CMK (cell line): ENCODE measurements around the gene UBE2E1.

Experiments used
- DNase-seq: peaks from one replicate; pipeline ENCODE4 v3.0.0-alpha.2; 2010; ENCODE audit warnings: low read depth

Gene UBE2E1

GRCh38 chr3:23805633-23806533 is at the start of gene UBE2E1:
Gene UBE2E1, plus strand, starts transcription at chr3:23805955. Its CDS starts 1,315 bp downstream, at chr3:23807270.
- DNase-seq = no peak

GRCh38 chr3:23756206-23756840 is 49.4 kb upstream of the UBE2E1 start:
- no peak for DNase-seq

GRCh38 chr3:23758253-23758838 is 47.4 kb upstream of the UBE2E1 start:
- no peak for DNase-seq

GRCh38 chr3:23760325-23760724 is 45.4 kb upstream of the UBE2E1 start:
- no peak for DNase-seq

DNA sequence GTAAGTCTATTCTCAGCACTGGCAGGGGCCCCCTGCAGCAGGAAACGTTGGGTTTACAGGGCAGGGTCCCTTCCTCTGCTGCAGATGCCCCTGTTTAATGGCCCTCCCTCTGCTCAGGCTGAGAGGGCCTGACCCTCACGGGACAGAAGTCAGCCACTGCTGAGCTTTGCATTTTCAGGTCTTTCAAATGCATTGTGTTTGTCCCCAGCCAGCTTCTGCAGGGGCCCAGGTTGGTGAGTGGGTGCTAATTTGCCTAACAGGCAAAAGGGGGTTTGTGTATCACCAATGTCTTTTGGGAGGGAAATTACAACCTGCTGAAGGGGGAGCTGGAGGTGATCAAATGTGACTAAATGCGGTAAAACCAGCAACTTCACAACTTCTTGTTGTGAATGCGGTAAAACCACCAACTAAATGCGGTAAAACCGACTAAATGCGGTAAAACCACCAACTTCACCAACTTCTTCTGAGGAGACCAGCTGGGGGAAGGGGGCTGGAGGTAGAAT is 44.8 kb upstream of the UBE2E1 start:
- DNase-seq = no peak

DNA sequence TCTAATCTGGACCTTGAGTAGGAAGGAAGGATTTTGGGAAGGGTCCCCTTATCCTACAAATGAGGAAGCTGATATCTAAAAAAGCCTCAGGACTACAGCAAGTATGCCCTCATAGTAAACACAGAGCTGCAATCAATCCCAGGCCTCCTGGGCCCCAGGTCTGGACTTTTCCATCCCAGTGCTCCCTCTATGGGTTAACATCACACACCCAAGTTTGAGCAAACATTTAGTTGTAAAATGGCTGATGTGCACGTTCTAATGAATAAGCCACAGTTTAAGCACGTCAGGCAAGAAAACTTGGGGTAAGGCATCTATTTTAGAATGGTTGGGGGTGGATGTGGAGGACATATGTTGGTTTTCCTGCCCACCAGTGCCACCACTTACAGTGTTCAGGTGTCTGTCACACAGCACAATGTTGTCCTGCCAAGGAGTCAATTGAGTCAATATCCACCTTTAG is 44.3 kb upstream of the UBE2E1 start:
- DNase-seq = no peak

DNA sequence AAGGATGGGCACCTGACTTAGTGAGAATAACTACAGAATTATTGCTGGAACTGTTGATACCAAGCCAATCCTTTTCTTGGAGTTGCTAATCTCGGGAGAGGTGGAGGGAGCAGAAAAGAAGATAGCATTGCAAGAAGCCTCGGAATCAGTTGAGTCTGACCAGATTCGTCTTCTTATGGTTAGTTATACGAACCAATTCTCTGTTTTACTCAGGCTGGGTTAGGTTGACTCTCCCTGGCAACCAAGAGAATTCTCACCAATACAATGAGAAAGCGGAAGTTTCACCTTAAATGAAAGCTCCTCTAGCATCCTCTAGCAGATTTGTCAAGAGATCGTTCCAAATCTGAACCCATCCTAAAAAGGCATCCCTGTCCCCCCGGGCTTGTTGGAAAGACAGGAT is 43.5 kb upstream of the UBE2E1 start:
- no peak for DNase-seq

- DNase-seq = no peak
Observed at GRCh38 chr3:23762759-23763477, 42.8 kb upstream of the UBE2E1 start.

- no peak for DNase-seq
Observed at GRCh38 chr3:23764407-23764806, 41.3 kb upstream of the UBE2E1 start.

DNA sequence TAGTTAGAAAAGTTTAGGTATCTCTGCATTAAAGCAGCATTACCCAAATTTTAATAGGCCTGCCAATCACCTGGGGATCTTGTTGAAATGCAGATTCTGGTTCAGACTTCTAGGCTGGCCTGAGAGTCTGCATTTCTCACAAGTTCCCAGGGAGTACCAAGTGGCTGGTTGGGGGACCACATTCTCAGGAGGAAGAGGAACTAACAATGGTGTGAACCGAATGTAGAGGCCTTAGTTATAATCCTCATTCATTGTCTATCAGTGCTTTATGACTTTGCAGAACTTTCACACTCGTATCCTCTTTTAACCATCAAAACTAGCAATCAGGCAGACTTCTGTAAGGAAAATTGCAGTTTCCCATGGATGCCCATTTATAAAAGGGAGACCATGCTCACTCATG is 38.2 kb upstream of the UBE2E1 start:
- DNase-seq = no peak

- no peak for DNase-seq
Observed at GRCh38 chr3:23775254-23775909, 30.4 kb upstream of the UBE2E1 start.

GRCh38 chr3:23776352-23776891 is 29.3 kb upstream of the UBE2E1 start:
- no peak for DNase-seq

- no peak for DNase-seq
Observed at GRCh38 chr3:23778446-23778845, 27.3 kb upstream of the UBE2E1 start.

DNA sequence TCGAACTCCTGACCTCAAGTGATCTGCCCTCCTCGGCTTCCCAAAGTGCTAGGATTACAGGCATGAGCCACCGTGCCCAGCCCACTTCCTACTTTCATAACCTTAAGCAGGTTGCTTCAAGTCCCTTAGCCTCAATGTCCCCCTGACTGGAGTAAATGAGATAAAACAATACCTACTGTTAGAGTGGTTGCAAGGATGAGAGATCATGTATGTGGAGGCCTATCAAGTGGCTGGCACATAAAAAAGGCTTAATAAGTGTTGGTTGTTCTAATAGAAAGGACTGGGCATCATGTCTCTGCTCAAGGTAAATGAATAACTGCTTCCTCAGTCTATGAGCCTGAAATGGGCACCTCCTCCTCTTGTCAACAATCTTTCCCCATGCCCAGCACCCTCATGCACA is 25.9 kb upstream of the UBE2E1 start:
- DNase-seq = no peak

DNA sequence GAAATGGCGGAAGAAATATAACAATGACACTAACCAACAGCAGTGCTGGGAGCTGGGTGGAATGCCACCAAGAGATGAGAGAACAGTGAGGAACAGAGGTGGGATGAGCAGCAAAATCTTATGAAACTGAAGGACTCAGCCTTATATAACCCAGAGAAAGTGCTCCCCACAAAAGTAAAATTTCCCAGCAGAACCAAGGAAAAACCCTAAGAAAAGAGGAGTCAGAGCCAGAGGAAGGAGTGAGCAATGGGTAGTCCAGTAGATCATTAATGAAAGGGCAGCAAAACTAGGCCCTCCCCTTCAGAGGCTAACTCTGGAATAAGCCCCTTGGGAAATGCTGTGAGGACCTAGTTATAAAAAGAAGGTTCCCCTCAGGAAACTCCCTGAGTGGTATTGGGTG is 24.7 kb upstream of the UBE2E1 start:
- no peak for DNase-seq

- DNase-seq = no peak
Observed at GRCh38 chr3:23781871-23782270, 23.9 kb upstream of the UBE2E1 start.

- no peak for DNase-seq
Observed at GRCh38 chr3:23785097-23785645, 20.6 kb upstream of the UBE2E1 start.

- DNase-seq = no peak
Observed at GRCh38 chr3:23785882-23786281, 19.9 kb upstream of the UBE2E1 start.

DNA sequence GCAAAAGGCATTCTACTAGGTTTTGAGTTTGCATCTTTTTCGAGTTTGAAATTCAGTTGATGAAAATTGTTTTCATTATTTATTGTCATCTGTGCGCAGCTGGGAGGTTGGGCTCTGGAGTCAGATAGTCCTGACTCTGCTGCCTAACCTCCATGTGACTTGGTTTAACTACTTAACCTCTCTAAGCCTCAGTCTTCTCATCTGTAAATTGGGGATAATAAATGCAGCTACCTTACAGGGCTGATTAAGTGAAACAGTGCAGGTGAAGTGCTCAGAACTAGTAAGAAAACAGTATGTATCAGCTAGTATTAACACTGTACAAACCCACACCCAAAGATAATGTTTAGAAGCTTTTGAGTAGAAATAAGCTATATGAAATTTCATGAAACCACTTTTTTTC is 14.1 kb upstream of the UBE2E1 start:
- no peak for DNase-seq

DNA sequence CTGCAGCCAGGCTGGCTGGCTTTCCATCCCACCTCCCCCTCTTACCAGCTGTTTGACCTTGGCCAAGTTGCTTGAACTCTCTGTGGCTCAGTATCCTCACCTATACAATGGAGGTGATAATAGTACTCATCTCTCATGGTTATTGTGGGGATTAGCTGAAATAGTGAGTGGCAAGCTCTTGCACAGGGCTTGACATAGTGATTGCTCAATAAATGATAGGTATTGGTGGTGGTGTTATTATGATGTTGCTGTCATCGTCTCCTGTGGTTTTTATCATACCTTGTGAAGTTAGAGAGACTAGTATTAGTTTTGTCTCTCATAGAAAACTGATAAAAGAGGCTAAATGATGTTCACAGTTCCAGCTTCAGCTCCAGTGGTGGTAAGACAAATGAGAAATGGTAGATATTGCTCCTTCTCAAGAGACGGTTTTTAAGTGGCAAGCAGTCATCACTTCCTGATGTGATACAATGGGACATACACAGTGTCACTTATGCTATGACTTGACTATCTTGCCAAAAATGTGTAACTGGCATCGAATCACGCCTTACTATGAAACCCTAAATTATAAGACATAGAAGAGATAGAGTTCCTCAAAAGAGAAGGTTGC is 12.1 kb upstream of the UBE2E1 start:
- DNase-seq = no peak

DNA sequence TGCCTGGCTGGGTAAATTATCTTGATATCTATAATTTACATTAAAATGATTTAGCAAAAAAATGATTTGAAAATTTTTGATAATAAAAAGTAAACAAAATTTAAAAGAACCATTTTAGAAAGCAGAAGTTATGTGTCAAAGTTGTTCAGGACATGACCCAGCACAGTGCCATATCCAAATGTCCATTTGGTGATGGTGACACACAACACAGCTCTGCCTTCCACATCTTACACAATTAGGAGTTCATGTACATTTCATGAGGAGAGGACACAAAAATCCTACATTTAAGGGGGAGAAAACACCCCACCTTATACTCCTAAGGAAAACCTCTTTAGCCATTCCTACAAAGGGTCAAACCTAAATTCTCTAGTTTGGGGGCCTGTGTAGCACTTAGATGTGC is 10.7 kb upstream of the UBE2E1 start:
- DNase-seq = no peak
